Retinal pigment epithelial cell (primary cell): ENCODE measurements around the gene MAD1L1.

Experiments used
- DNase-seq: peaks from one replicate; pipeline ENCODE4 v3.0.0-alpha.2; 2010; ENCODE audit warnings: low read depth
- H3K4me3 ChIP-seq: 2 replicates; pipeline ENCODE4 v1.5.1; 2011; ENCODE audit warnings: mild to moderate bottlenecking, low read length, control low read depth, moderate library complexity
- TF ChIP-seq, protein P1 (sequence below): conservative IDR thresholded peaks from 2 replicates; pipeline ENCODE4 v1.5.1; 2011; ENCODE audit warnings: low read depth, low read length, control low read depth, inconsistent platforms

Gene MAD1L1

DNA sequence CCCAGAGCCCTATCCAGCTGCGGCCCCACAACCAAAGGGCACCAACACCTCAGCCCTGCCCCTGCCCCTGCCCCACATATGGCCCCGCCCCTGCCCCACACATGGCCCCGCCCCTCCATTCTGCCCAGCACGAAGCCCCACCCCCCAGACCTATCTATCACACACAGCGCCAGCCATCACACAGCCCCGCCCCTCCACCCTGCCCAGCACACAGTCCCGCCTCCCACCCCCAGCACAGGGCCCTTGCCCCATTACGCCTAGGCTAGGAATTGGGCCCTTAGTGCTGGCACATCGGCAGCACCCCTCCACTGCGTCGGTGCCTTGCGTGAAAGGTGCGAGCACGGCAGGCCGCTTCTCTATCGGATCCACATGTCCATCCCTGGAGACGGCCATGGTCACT is 126.8 kb downstream of the MAD1L1 start:
- DNase-seq = no peak
- TF ChIP-seq, protein P1, sequence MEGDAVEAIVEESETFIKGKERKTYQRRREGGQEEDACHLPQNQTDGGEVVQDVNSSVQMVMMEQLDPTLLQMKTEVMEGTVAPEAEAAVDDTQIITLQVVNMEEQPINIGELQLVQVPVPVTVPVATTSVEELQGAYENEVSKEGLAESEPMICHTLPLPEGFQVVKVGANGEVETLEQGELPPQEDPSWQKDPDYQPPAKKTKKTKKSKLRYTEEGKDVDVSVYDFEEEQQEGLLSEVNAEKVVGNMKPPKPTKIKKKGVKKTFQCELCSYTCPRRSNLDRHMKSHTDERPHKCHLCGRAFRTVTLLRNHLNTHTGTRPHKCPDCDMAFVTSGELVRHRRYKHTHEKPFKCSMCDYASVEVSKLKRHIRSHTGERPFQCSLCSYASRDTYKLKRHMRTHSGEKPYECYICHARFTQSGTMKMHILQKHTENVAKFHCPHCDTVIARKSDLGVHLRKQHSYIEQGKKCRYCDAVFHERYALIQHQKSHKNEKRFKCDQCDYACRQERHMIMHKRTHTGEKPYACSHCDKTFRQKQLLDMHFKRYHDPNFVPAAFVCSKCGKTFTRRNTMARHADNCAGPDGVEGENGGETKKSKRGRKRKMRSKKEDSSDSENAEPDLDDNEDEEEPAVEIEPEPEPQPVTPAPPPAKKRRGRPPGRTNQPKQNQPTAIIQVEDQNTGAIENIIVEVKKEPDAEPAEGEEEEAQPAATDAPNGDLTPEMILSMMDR = no peak
- H3K4me3 ChIP-seq = no peak overlapping the region

DNA sequence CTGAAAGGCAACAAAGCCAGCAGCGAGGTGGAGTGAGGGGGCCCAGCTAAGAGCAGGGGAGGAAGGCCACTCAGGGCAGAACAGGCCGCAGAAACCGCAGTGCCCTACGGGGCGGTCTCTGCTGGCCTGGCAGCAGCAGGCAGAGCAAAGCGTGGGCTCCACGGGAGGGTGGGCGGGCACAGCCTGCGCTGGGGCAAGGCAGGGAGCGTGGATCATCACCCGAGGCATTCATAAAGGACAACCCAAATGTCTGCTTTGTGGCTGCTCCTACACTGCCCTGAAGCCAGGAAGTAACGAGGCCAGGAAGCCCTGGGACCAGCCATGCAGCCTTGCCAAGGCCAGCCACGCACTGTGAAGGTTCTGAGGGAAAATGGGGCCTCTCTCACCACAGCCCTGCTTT is 127.5 kb downstream of the MAD1L1 start:
- H3K4me3 ChIP-seq = no peak overlapping the region
- DNase-seq = no peak
- TF ChIP-seq, protein P1 = no peak

DNA sequence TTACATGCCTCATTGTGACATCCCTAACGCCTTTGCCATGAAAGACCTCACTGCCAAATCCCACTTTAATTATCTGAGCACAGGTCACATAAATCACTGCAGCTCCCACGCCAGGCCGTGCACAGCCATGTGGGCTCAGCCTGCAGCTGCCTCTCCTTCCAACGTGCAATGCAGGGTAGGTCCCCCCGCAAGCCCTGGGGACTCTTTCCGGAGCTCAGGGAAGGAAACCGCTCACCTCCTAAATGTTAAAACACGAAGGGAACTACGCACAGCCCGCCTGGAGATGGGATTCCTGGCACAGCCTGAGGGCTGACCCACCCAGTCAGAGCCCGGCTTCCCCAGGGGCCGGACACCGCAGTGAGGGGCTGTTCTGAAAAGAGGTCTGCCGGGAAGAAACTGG is 128.0 kb downstream of the MAD1L1 start:
- TF ChIP-seq, protein P1 = no peak
- H3K4me3 ChIP-seq = no peak overlapping the region
- no peak for DNase-seq

DNA sequence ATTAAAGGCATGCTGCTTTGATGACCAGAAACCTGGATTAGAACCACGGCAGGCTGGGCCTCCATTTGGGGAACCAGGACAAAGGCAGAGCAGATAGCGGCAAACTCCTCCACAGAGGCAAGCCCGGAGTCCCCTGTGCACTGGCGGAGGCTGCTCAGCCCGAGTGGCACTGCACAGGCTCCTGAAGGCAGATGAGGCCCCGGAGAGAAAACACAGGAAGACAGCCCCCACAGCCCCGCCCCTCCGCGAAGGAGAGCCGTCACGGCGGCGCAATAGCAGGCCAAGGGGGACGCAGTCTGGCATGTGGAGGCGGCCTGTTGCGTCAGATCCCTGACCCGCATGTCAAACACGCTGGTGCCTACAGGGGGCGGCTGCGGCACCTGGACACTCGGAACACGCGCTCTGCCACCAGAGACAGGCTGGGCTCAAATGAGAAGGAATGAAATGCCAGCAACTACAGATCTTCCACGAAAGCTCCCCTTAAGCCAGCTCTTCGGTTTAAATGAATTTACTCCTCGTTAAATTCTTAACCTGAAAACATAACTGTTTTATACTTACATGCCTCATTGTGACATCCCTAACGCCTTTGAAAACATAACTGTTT is 128.5 kb downstream of the MAD1L1 start:
- no peak overlapping the region for H3K4me3 ChIP-seq
- TF ChIP-seq, protein P1 = peak; percentile 73
- DNase-seq = peak; percentile 51

DNA sequence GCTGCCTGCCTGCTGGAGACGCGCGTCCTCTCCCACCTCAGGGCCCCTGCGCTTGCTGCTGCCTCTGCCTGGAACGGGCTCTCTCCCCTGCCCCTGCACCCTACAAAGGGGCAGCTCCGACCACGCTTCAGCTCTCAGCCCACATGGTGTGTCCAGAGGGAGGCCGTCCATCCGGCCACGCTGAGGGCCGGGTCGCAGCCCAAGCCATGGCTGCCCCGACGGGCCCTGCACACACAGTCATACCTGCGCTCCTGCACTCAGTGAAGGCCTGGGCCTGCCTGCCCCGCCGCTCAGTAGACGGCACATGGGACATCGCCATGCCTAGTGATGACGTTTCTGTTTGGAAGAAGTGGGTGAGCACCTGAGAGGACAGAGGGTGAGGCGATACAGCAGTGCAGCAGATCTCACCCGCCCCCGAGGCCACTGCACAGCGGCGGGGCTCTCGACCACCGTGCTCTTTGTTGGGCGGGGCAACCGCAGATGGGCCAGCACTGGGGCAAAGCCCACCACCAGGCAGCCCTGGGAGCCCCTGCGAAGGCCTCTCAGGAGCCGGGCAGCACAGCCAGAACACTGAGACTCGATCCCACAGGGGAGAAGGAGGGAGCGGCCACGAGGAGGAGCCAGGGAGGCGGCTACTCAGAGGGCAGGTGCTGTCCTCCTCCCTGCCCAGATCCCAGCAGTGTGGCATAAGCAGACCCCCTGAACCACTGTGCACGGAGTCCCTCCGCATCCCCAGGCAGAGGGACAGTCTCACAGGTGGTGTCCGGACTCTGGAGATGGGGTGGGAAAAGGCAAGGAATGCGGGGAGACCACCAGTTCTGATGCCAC is 129.5 kb downstream of the MAD1L1 start:
- no peak overlapping the region for H3K4me3 ChIP-seq
- no peak for DNase-seq
- TF ChIP-seq, protein P1 = peak; percentile 31

DNA sequence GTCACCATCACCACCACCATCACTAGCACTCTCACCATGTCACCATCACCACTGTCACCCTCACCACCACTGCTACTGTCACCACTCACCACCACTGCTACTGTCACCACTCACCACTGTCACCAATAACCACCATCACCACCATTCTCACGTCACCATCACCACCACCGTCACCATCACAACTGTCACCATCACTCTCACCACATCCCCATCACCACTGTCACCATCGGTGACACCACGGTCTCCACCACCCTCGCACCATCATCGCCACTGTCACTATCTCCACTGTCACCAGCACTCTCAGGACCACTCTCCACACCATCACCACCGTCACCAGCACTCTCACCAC is 130.4 kb downstream of the MAD1L1 start:
- TF ChIP-seq, protein P1 = no peak
- H3K4me3 ChIP-seq = no peak overlapping the region
- no peak for DNase-seq
